ENCODE measurements around the gene ATP11A.

ATP11A gene

GRCh38 chr13:112804374-112804773, 114.5 kb downstream of the ATP11A start:
- no peak overlapping the region for H3K4ac ChIP-seq (ENCODE audit: low read depth in 1 of 2, low read length in 2 of 2)
- H3K14ac ChIP-seq (ENCODE audit: low read length in 2 of 2): no peak overlapping the region
- H2BK120ac ChIP-seq (ENCODE audit: low read depth, low read length): no peak overlapping the region
- peaks cover 13 to 20% of the 10 kb centered on the region in 2 experiments for H3K36me3 ChIP-seq (ENCODE audit: control insufficient read depth in 1 of 2, insufficient read depth in 2 of 2, low read depth in 1 of 2, low read length in 2 of 2)
- no peak overlapping the region for H3K9ac ChIP-seq (ENCODE audit: low read length)
- H2AFZ ChIP-seq (ENCODE audit: low read depth, low read length): no peak overlapping the region
- H3K23ac ChIP-seq (ENCODE audit: low read length in 2 of 2): no peak overlapping the region
- no peak overlapping the region for H3K27ac ChIP-seq (ENCODE audit: low read length, poor library complexity, severe bottlenecking)
- peaks cover 10% of the 10 kb centered on the region for H3K9me3 ChIP-seq (ENCODE audit: control insufficient read depth, low read length)
- no peak overlapping the region for H2AK5ac ChIP-seq (ENCODE audit: low read length, severe bottlenecking)
- H2BK12ac ChIP-seq (ENCODE audit: low read length in 2 of 2): no peak overlapping the region
- DNase-seq: no peak
- no peak overlapping the region for H3K4me3 ChIP-seq (ENCODE audit: insufficient read depth in 1 of 2, low read depth in 1 of 2, low read length in 2 of 2)
- no peaks in the 10 kb centered on the region for H3K79me1 ChIP-seq (replicated peaks; ENCODE audit: low read length, poor library complexity, severe bottlenecking)
- no peak overlapping the region for H3K4me2 ChIP-seq (ENCODE audit: low read length, poor library complexity, severe bottlenecking)
- no peak overlapping the region for H3K18ac ChIP-seq (ENCODE audit: low read depth in 1 of 2, low read length in 2 of 2)
- peaks cover 1% of the 10 kb centered on the region for H3K4me1 ChIP-seq (ENCODE audit: control insufficient read depth, insufficient read depth, low read depth, low read length)
- no peak overlapping the region for H4K8ac ChIP-seq (ENCODE audit: low read length)
- 23% methylated on average over 2 of the region's 5 CpGs for WGBS
- H4K91ac ChIP-seq (ENCODE audit: low read length): no peak overlapping the region
- no peak overlapping the region for H2BK15ac ChIP-seq (ENCODE audit: low read depth, poor library complexity, severe bottlenecking)
- no peaks in the 10 kb centered on the region for H3K27me3 ChIP-seq (ENCODE audit: control insufficient read depth in 1 of 2, insufficient read depth in 1 of 2, low read length in 2 of 2)
- H2BK5ac ChIP-seq (ENCODE audit: low read depth, low read length, poor library complexity, severe bottlenecking): no peak overlapping the region

- Histone ChIP-seq H3K18ac (ENCODE audit: low read depth in 1 of 2, low read length in 2 of 2) (no peak overlapping the region), H2BK12ac (ENCODE audit: low read length in 2 of 2) (no peak overlapping the region), H3K14ac (ENCODE audit: low read length in 2 of 2) (no peak overlapping the region), H2AFZ (ENCODE audit: low read depth, low read length) (no peak overlapping the region), H4K91ac (ENCODE audit: low read length) (no peak overlapping the region), H3K4ac (ENCODE audit: low read depth in 1 of 2, low read length in 2 of 2) (no peak overlapping the region), H3K4me3 (ENCODE audit: insufficient read depth in 1 of 2, low read depth in 1 of 2, low read length in 2 of 2) (no peak overlapping the region), H3K36me3 (ENCODE audit: control insufficient read depth in 1 of 2, insufficient read depth in 2 of 2, low read depth in 1 of 2, low read length in 2 of 2) (peaks cover 22 to 31% of the 10 kb centered on the region in 2 experiments), H3K23ac (ENCODE audit: low read length in 2 of 2) (no peak overlapping the region), H3K4me2 (ENCODE audit: low read length, poor library complexity, severe bottlenecking) (no peak overlapping the region), H4K8ac (ENCODE audit: low read length) (no peak overlapping the region), H3K79me1 (replicated peaks; ENCODE audit: low read length, poor library complexity, severe bottlenecking) (peaks cover 2% of the 10 kb centered on the region), H3K27ac (ENCODE audit: low read length, poor library complexity, severe bottlenecking) (no peak overlapping the region), H2BK120ac (ENCODE audit: low read depth, low read length) (no peak overlapping the region), H3K9me3 (ENCODE audit: control insufficient read depth, low read length) (no peaks in the 10 kb centered on the region), H2AK5ac (ENCODE audit: low read length, severe bottlenecking) (no peak overlapping the region), H2BK5ac (ENCODE audit: low read depth, low read length, poor library complexity, severe bottlenecking) (no peak overlapping the region), H3K9ac (ENCODE audit: low read length) (no peak overlapping the region), H3K27me3 (ENCODE audit: control insufficient read depth in 1 of 2, insufficient read depth in 1 of 2, low read length in 2 of 2) (no peaks in the 10 kb centered on the region), H3K4me1 (ENCODE audit: control insufficient read depth, insufficient read depth, low read depth, low read length) (peaks cover 1% of the 10 kb centered on the region), H2BK15ac (ENCODE audit: low read depth, poor library complexity, severe bottlenecking) (no peak overlapping the region)
- DNase-seq: no peak
- WGBS: 93% methylated on average over 36 of the region's 36 CpGs
Measured at GRCh38 chr13:112806739-112807652, 117.2 kb downstream of the ATP11A start.

GRCh38 chr13:112807653-112808376, 118.0 kb downstream of the ATP11A start:
- no peak overlapping the region for H3K4me3 ChIP-seq (ENCODE audit: insufficient read depth in 1 of 2, low read depth in 1 of 2, low read length in 2 of 2)
- H3K4ac ChIP-seq (ENCODE audit: low read depth in 1 of 2, low read length in 2 of 2): no peak overlapping the region
- H3K79me1 ChIP-seq (replicated peaks; ENCODE audit: low read length, poor library complexity, severe bottlenecking): peaks cover 2% of the 10 kb centered on the region
- no peak overlapping the region for H3K9ac ChIP-seq (ENCODE audit: low read length)
- H2AFZ ChIP-seq (ENCODE audit: low read depth, low read length): no peak overlapping the region
- WGBS: 93% methylated on average over 23 of the region's 24 CpGs
- H3K18ac ChIP-seq (ENCODE audit: low read depth in 1 of 2, low read length in 2 of 2): no peak overlapping the region
- no peak overlapping the region for H2BK15ac ChIP-seq (ENCODE audit: low read depth, poor library complexity, severe bottlenecking)
- H2AK5ac ChIP-seq (ENCODE audit: low read length, severe bottlenecking): no peak overlapping the region
- no peak overlapping the region for H2BK12ac ChIP-seq (ENCODE audit: low read length in 2 of 2)
- DNase-seq: no peak
- no peak overlapping the region for H4K8ac ChIP-seq (ENCODE audit: low read length)
- no peak overlapping the region for H3K4me2 ChIP-seq (ENCODE audit: low read length, poor library complexity, severe bottlenecking)
- no peak overlapping the region for H2BK120ac ChIP-seq (ENCODE audit: low read depth, low read length)
- peaks cover 22 to 36% of the 10 kb centered on the region in 2 experiments for H3K36me3 ChIP-seq (ENCODE audit: control insufficient read depth in 1 of 2, insufficient read depth in 2 of 2, low read depth in 1 of 2, low read length in 2 of 2)
- H3K9me3 ChIP-seq (ENCODE audit: control insufficient read depth, low read length): no peaks in the 10 kb centered on the region
- no peaks in the 10 kb centered on the region for H3K27me3 ChIP-seq (ENCODE audit: control insufficient read depth in 1 of 2, insufficient read depth in 1 of 2, low read length in 2 of 2)
- no peak overlapping the region for H3K27ac ChIP-seq (ENCODE audit: low read length, poor library complexity, severe bottlenecking)
- no peak overlapping the region for H4K91ac ChIP-seq (ENCODE audit: low read length)
- H3K23ac ChIP-seq (ENCODE audit: low read length in 2 of 2): no peak overlapping the region
- H2BK5ac ChIP-seq (ENCODE audit: low read depth, low read length, poor library complexity, severe bottlenecking): no peak overlapping the region
- no peak overlapping the region for H3K14ac ChIP-seq (ENCODE audit: low read length in 2 of 2)
- H3K4me1 ChIP-seq (ENCODE audit: control insufficient read depth, insufficient read depth, low read depth, low read length): peaks cover 4% of the 10 kb centered on the region

All from mesenchymal stem cell (in vitro differentiated cells and primary cell).